Measurements from ENCODE around the gene MST1R.

GRCh38 chr3:49916686-49917085 is 13.0 kb upstream of the MST1R start:
- no peak for TF ChIP-seq ZNF274 (IDR thresholded peaks at IDR 0.05; ENCODE audit: low read depth, low read length)
- no peak for TF ChIP-seq YY1 (IDR thresholded peaks at IDR 0.05; ENCODE audit: insufficient read depth, insufficient read length)
